Measurements from ENCODE around the gene C1orf167. TPM values are rescaled to one million over a fixed set of nuclear protein-coding genes. Genes with fewer than 3 reads are reported as not detected.

C1orf167 gene
- total RNA-seq, 1 donor from 2014 or later = not detected

GRCh38 chr1:11759791-11760190 lies 2.2 kb upstream of the C1orf167 start:
- H3K9me3 Mint-ChIP-seq (ENCODE audit: low read depth) = peaks cover 4% of the 10 kb centered on the region
- H3K4me1 Mint-ChIP-seq (ENCODE audit: low read depth) = no peaks in the 10 kb centered on the region
- H3K27ac Mint-ChIP-seq (ENCODE audit: unreplicated experiment) = no peak overlapping the region
- DNase-seq (ENCODE audit: low spot score) = no peak
- H3K36me3 Mint-ChIP-seq (ENCODE audit: low read depth) = peaks cover 3% of the 10 kb centered on the region
- no peak overlapping the region for H3K4me3 Mint-ChIP-seq (ENCODE audit: unreplicated experiment)
- no peak for TF ChIP-seq CTCF (IDR thresholded peaks at IDR 0.05)
- peaks cover 24% of the 10 kb centered on the region for H3K27me3 Mint-ChIP-seq (ENCODE audit: low read depth)

- Mint-ChIP-seq H3K27ac (ENCODE audit: unreplicated experiment) (no peak overlapping the region), H3K9me3 (ENCODE audit: low read depth) (peaks cover 4% of the 10 kb centered on the region), H3K27me3 (ENCODE audit: low read depth) (peaks cover 22% of the 10 kb centered on the region), H3K4me1 (ENCODE audit: low read depth) (no peaks in the 10 kb centered on the region), H3K36me3 (ENCODE audit: low read depth) (peaks cover 3% of the 10 kb centered on the region), H3K4me3 (ENCODE audit: unreplicated experiment) (no peak overlapping the region)
- no peak for TF ChIP-seq CTCF (IDR thresholded peaks at IDR 0.05)
- DNase-seq (ENCODE audit: low spot score) = no peak
Observed at GRCh38 chr1:11761285-11761684, 708 bp upstream of the C1orf167 start.

- Mint-ChIP-seq H3K27ac (ENCODE audit: unreplicated experiment) (no peak overlapping the region), H3K36me3 (ENCODE audit: low read depth) (peaks cover 1% of the 10 kb centered on the region), H3K4me1 (ENCODE audit: low read depth) (no peaks in the 10 kb centered on the region), H3K27me3 (ENCODE audit: low read depth) (peaks cover 24% of the 10 kb centered on the region), H3K4me3 (ENCODE audit: unreplicated experiment) (no peak overlapping the region), H3K9me3 (ENCODE audit: low read depth) (no peaks in the 10 kb centered on the region)
- no peak for TF ChIP-seq CTCF (IDR thresholded peaks at IDR 0.05)
- DNase-seq (ENCODE audit: low spot score) = no peak
Observed at GRCh38 chr1:11764115-11764514, 2.1 kb downstream of the C1orf167 start.

- DNase-seq (ENCODE audit: low spot score) = no peak
- Mint-ChIP-seq H3K27me3 (ENCODE audit: low read depth) (peaks cover 24% of the 10 kb centered on the region), H3K9me3 (ENCODE audit: low read depth) (no peaks in the 10 kb centered on the region), H3K4me3 (ENCODE audit: unreplicated experiment) (no peak overlapping the region), H3K4me1 (ENCODE audit: low read depth) (no peaks in the 10 kb centered on the region), H3K27ac (ENCODE audit: unreplicated experiment) (no peak overlapping the region), H3K36me3 (ENCODE audit: low read depth) (peaks cover 1% of the 10 kb centered on the region)
- TF ChIP-seq CTCF (IDR thresholded peaks at IDR 0.05) = no peak
Observed at GRCh38 chr1:11764519-11764918, 2.5 kb downstream of the C1orf167 start.

- no peak for DNase-seq (ENCODE audit: low spot score)
- H3K36me3 Mint-ChIP-seq (ENCODE audit: low read depth) = peaks cover 1% of the 10 kb centered on the region
- no peak overlapping the region for H3K4me3 Mint-ChIP-seq (ENCODE audit: unreplicated experiment)
- no peak for TF ChIP-seq CTCF (IDR thresholded peaks at IDR 0.05)
- peaks cover 24% of the 10 kb centered on the region for H3K27me3 Mint-ChIP-seq (ENCODE audit: low read depth)
- no peaks in the 10 kb centered on the region for H3K9me3 Mint-ChIP-seq (ENCODE audit: low read depth)
- no peaks in the 10 kb centered on the region for H3K4me1 Mint-ChIP-seq (ENCODE audit: low read depth)
- H3K27ac Mint-ChIP-seq (ENCODE audit: unreplicated experiment) = no peak overlapping the region
Observed at GRCh38 chr1:11765661-11766428, 3.9 kb downstream of the C1orf167 start.
